ENCODE results near the gene IL37. TPM values are rescaled to one million over a fixed set of nuclear protein-coding genes. Genes with fewer than 3 reads are reported as not detected.

IL37 gene
- total RNA-seq, 1 experiment from 2014 or later: not detected

DNA sequence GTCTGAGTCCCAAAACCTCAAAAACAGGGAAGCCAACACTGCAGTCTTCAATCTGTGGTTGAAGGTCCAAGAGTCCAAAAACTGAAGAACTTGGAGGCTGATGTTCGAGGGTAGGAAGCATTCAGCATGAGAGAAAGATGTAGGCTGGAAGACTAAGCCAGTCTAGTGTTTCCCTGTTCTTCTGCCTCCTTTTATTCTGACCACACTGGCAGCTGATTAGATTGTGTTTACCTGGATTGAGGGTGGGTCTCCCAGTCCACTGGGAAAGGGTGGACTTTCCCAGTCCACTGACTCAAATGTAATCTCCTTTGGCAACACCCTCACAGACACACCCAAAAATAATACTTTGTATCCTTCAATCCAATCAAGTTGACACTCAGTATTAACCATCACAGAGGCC is 46.9 kb upstream of the IL37 start:
- Histone ChIP-seq H3K18ac (ENCODE audit: insufficient read length, low read depth, low read length) (no peak overlapping the region), H3K4ac (ENCODE audit: low read depth, low read length) (no peak overlapping the region), H3K56ac (ENCODE audit: insufficient read length, low read depth, low read length) (no peak overlapping the region), H3K79me1 (ENCODE audit: insufficient read depth, low read depth, low read length, poor library complexity, severe bottlenecking) (no peaks in the 10 kb centered on the region), H3K4me2 (ENCODE audit: insufficient read depth, insufficient read length, low read length) (no peak overlapping the region), H3K79me2 (ENCODE audit: insufficient read depth, low read length) (no peaks in the 10 kb centered on the region), H2BK5ac (ENCODE audit: insufficient read length, low read length) (no peak overlapping the region), H3K14ac (ENCODE audit: insufficient read depth, low read length) (no peak overlapping the region), H4K20me1 (ENCODE audit: control insufficient read depth, insufficient read depth, insufficient read length) (no peaks in the 10 kb centered on the region), H3K4me1 (ENCODE audit: insufficient read depth, low read length) (no peaks in the 10 kb centered on the region), H2BK12ac (ENCODE audit: insufficient read length, low read depth, low read length) (no peak overlapping the region), H4K5ac (ENCODE audit: insufficient read length, low read depth, low read length) (no peak overlapping the region), H3K9ac (ENCODE audit: extremely low read depth, insufficient read length, low read length) (no peak overlapping the region), H2AFZ (ENCODE audit: low read length) (no peak overlapping the region), H2AK5ac (ENCODE audit: insufficient read length, low read length) (no peak overlapping the region), H3K9me3 (ENCODE audit: control insufficient read depth, low read depth, low read length) (peaks cover 36% of the 10 kb centered on the region), H4K8ac (replicated peaks; ENCODE audit: insufficient read length, low read depth, low read length) (no peak overlapping the region), H2BK20ac (ENCODE audit: low read depth, low read length, poor library complexity, severe bottlenecking) (no peak overlapping the region), H2BK15ac (ENCODE audit: low read depth, low read length) (no peak overlapping the region), H3K23ac (ENCODE audit: insufficient read length, low read depth, low read length) (no peak overlapping the region), H4K91ac (ENCODE audit: insufficient read length, low read depth, low read length) (no peak overlapping the region), H2BK120ac (ENCODE audit: low read depth, low read length, poor library complexity, severe bottlenecking) (no peak overlapping the region), H3K23me2 (ENCODE audit: insufficient read length, low read depth, low read length, poor library complexity, severe bottlenecking) (no peaks in the 10 kb centered on the region), H3T11ph (ENCODE audit: low read length) (no peak overlapping the region), H3K27ac (ENCODE audit: insufficient read length, low read depth, low read length) (no peak overlapping the region), H3K27me3 (ENCODE audit: insufficient read depth, low read length) (no peaks in the 10 kb centered on the region)
- no peak for DNase-seq
- no CpG with 5 or more reads among the region's 1 CpG for WGBS (ENCODE audit: extremely low coverage, insufficient read length, low lambda C conversion rate)
- peaks cover 68 to 74% of the 10 kb centered on the region in 2 experiments for H3K9me3 Mint-ChIP-seq
- TF ChIP-seq, protein P1, sequence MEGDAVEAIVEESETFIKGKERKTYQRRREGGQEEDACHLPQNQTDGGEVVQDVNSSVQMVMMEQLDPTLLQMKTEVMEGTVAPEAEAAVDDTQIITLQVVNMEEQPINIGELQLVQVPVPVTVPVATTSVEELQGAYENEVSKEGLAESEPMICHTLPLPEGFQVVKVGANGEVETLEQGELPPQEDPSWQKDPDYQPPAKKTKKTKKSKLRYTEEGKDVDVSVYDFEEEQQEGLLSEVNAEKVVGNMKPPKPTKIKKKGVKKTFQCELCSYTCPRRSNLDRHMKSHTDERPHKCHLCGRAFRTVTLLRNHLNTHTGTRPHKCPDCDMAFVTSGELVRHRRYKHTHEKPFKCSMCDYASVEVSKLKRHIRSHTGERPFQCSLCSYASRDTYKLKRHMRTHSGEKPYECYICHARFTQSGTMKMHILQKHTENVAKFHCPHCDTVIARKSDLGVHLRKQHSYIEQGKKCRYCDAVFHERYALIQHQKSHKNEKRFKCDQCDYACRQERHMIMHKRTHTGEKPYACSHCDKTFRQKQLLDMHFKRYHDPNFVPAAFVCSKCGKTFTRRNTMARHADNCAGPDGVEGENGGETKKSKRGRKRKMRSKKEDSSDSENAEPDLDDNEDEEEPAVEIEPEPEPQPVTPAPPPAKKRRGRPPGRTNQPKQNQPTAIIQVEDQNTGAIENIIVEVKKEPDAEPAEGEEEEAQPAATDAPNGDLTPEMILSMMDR (conservative IDR thresholded peaks at IDR 0.05): no peak
- no peak overlapping the region for H3K4me3 Mint-ChIP-seq
- H3K36me3 Mint-ChIP-seq (ENCODE audit: insufficient read depth in 1 of 3, low read depth in 3 of 3): peaks cover 28 to 62% (median 61%) of the 10 kb centered on the region in 3 experiments
- H3K27ac Mint-ChIP-seq: no peak overlapping the region
- H3K27me3 Mint-ChIP-seq (ENCODE audit: low read depth): 0 out of 2 replicates have a peak, but pooled peaks cover 2% of the 10 kb centered on the region
- H3K4me1 Mint-ChIP-seq: no peaks in the 10 kb centered on the region; a peak in 1 of 4 replicates

Measured in H9 (cell line).